Measurements from ENCODE around the gene GPR137B. TPM values are rescaled to one million over a fixed set of nuclear protein-coding genes. Genes with fewer than 3 reads are reported as not detected.

The GPR137B gene
- total RNA-seq, 1 experiment from 2014 or later = 11.4 TPM

GRCh38 chr1:236204656-236205055 is 62.3 kb downstream of the GPR137B start:
- ChIA-PET CTCF (no interaction called here), RAD21 (ENCODE audit: low non-redundant PET in 1 of 2, low total read pairs in 2 of 2, uncharacterized antibody in 2 of 2, unreplicated experiment in 2 of 2) (no interaction called here), POLR2A (no interaction called here)
- Histone ChIP-seq H3K36me3 (ENCODE audit: control insufficient read depth in 1 of 2, insufficient read depth in 2 of 2, low read length in 2 of 2) (no peaks in the 10 kb centered on the region), H3K4me2 (ENCODE audit: low read length) (no peak overlapping the region), H3K79me2 (ENCODE audit: insufficient read depth, low read length) (no peaks in the 10 kb centered on the region), H3K4me3 (replicated peaks in 1 of 2; ENCODE audit: low read depth in 1 of 2, low read length in 2 of 2) (no peak overlapping the region), H3K4me1 (ENCODE audit: control insufficient read depth in 1 of 2, insufficient read depth in 2 of 2, low read length in 2 of 2) (no peaks in the 10 kb centered on the region), H2AFZ (ENCODE audit: low read depth, low read length, poor library complexity, severe bottlenecking) (no peak overlapping the region), H3K9ac (ENCODE audit: low read length) (no peak overlapping the region), H4K20me1 (ENCODE audit: insufficient read depth) (no peaks in the 10 kb centered on the region), H3K9me3 (ENCODE audit: control insufficient read depth in 1 of 2, insufficient read depth in 1 of 2, low read depth in 1 of 2, low read length in 2 of 2) (no peaks in the 10 kb centered on the region), H3K9me2 (ENCODE audit: insufficient read depth) (no peaks in the 10 kb centered on the region), H3K27ac (ENCODE audit: low read depth, low read length) (no peak overlapping the region), H3K27me3 (ENCODE audit: insufficient read depth, low read length) (no peaks in the 10 kb centered on the region)
- DNase-seq (ENCODE audit: low read depth, low spot score) (no peak), ATAC-seq (no peak)
- intact Hi-C loops (cut with micrococcal nuclease) = no loop called here
- no TSS peak for BruUV-seq (replicated peaks)
- TF ChIP-seq SP1 (IDR thresholded peaks at IDR 0.05; ENCODE audit: low read depth) = no peak
- TF ChIP-seq YY1 (IDR thresholded peaks at IDR 0.05; ENCODE audit: extremely low read depth, insufficient replicate concordance, low read depth, low read length) = no peak
- no peak for TF ChIP-seq CTCF (IDR thresholded peaks at IDR 0.05 in 2 of 3, conservative IDR thresholded peaks at IDR 0.05 in 1 of 3; ENCODE audit: borderline replicate concordance in 1 of 3, insufficient read depth in 1 of 3, low read depth in 2 of 3, low read length in 2 of 3)
- no peak for TF ChIP-seq ZFX (IDR thresholded peaks at IDR 0.05)
- TF ChIP-seq JUND (IDR thresholded peaks at IDR 0.05) = no peak
- no peak for TF ChIP-seq TCF7L2 (IDR thresholded peaks at IDR 0.05; ENCODE audit: borderline replicate concordance, extremely low read depth, insufficient read depth, insufficient read length)
- TF ChIP-seq ATF3 (IDR thresholded peaks at IDR 0.05) = no peak
- TF ChIP-seq SRF (IDR thresholded peaks at IDR 0.05; ENCODE audit: low read depth) = no peak
- no peak for TF ChIP-seq CBX3 (IDR thresholded peaks at IDR 0.05; ENCODE audit: low read depth)
- no peak for TF ChIP-seq POLR2AphosphoS5 (IDR thresholded peaks at IDR 0.05; ENCODE audit: low read depth, low read length)
- TF ChIP-seq EZH2 (IDR thresholded peaks at IDR 0.05) = no peak
- no peak for TF ChIP-seq CEBPB (IDR thresholded peaks at IDR 0.05; ENCODE audit: low read depth)
- no peak for TF ChIP-seq EGR1 (IDR thresholded peaks at IDR 0.05; ENCODE audit: low read depth)
- no peak for TF ChIP-seq RAD21 (IDR thresholded peaks at IDR 0.05; ENCODE audit: low read depth)

All from HCT116 (cell line).